OCI-LY7 (cell line): Measurements from ENCODE around the gene POU2AF3. TPM values are rescaled to one million over a fixed set of nuclear protein-coding genes. Genes with fewer than 3 reads are reported as not detected.

Experiments used
- BruUV-seq: library from RNA; stranded (reverse); fragments of 400-500 nt; replicated peaks from 2 replicates; lab custom pipeline; 2021; lab: Mats Ljungman, UMichigan
- CTCF ChIA-PET: fragments of 300-600 bp; sonication (Branson Sonifier 250); formaldehyde crosslinking; loops from one replicate; lab custom pipeline; 2022; ENCODE audit warnings: antibody characterized with exemption; ENCODE audit not compliant: unreplicated experiment; lab: Charles Lee
- POLR2A ChIA-PET: fragments of 300-600 bp; sonication (Branson Sonifier 250); formaldehyde crosslinking; loops from one replicate; lab custom pipeline; 2022; ENCODE audit warnings: antibody characterized with exemption; lab: Charles Lee
- DNase-seq: peaks from one replicate; pipeline ENCODE4 v3.0.0-alpha.2; 2015; ENCODE audit warnings: low spot score
- H2AFZ ChIP-seq: fragments of 200-600 bp; sonication (generic), shearing (Covaris generic); 2 replicates; pipeline ENCODE4 v1.6.1; 2014; ENCODE audit warnings: mild to moderate bottlenecking, antibody characterized with exemption, low read length, moderate library complexity
- H3K27ac ChIP-seq: fragments of 200-600 bp; sonication (generic); 2 replicates; pipeline ENCODE4 v1.5.1; 2014; ENCODE audit warnings: mixed run types, low read depth, mild to moderate bottlenecking, moderate library complexity, low read length, inconsistent platforms; ENCODE audit not compliant: poor library complexity, severe bottlenecking
- H3K36me3 ChIP-seq: fragments of 200-600 bp; sonication (generic); 2 replicates; pipeline ENCODE4 v1.6.1; 2014; ENCODE audit warnings: mild to moderate bottlenecking, antibody characterized with exemption, low read length, moderate library complexity, mixed read lengths; ENCODE audit not compliant: insufficient read depth
- H3K4me1 ChIP-seq: fragments of 200-600 bp; sonication (generic); 2 replicates; pipeline ENCODE4 v1.5.1; 2014; ENCODE audit warnings: mild to moderate bottlenecking, low read length; ENCODE audit not compliant: insufficient read depth, poor library complexity, severe bottlenecking
- H3K4me2 ChIP-seq: fragments of 200-600 bp; sonication (generic); 2 replicates; pipeline ENCODE4 v1.6.1; 2014; ENCODE audit warnings: mild to moderate bottlenecking, low read length
- H3K4me3 ChIP-seq: fragments of 200-600 bp; sonication (generic); 2 replicates; pipeline ENCODE4 v1.5.1; 2014; ENCODE audit warnings: mild to moderate bottlenecking, low read depth, low read length; ENCODE audit not compliant: poor library complexity, severe bottlenecking
- H3K79me2 ChIP-seq: fragments of 200-600 bp; sonication (generic); 2 replicates; pipeline ENCODE4 v1.6.1; 2016; ENCODE audit warnings: low read depth, mild to moderate bottlenecking, low read length, moderate library complexity, mixed read lengths; ENCODE audit not compliant: insufficient read depth
- H3K9me2 ChIP-seq: fragments of 200-600 bp; sonication (generic); 2 replicates; pipeline ENCODE4 v1.6.1; 2016; ENCODE audit warnings: mild to moderate bottlenecking, low read length, mixed read lengths; ENCODE audit not compliant: insufficient read depth
- H3K9me3 ChIP-seq: fragments of 200-600 bp; sonication (generic); 2 replicates; pipeline ENCODE4 v1.6.1; 2014; ENCODE audit warnings: mild to moderate bottlenecking, mixed run types, low read length, mixed read lengths
- H4K20me1 ChIP-seq: fragments of 200-600 bp; sonication (generic); 2 replicates; pipeline ENCODE4 v1.6.1; 2014; ENCODE audit warnings: mild to moderate bottlenecking, antibody characterized with exemption, low read length, moderate library complexity, mixed read lengths; ENCODE audit not compliant: insufficient read depth
- EZH2phosphoT487 ChIP-seq: fragments of 200-600 bp; sonication (generic); IDR thresholded peaks from 2 replicates; pipeline ENCODE4 v1.6.1; 2018; ENCODE audit warnings: low read depth, borderline replicate concordance, mild to moderate bottlenecking, mixed run types, antibody characterized with exemption, low read length, moderate library complexity, mixed read lengths
- intact Hi-C: fragments of 100-400 bp; cut with micrococcal nuclease; formaldehyde crosslinking; loops from one replicate; pipeline ENCODE4 v1.10.0; 2022; ENCODE audit not compliant: unreplicated experiment
- total RNA-seq, 2 experiments: library from RNA; depleted of rRNA in 1 of 2; stranded (reverse); fragments of >200 nt in 1 of 2; shearing (Covaris generic) in 1 of 2; gene quantifications; 2 replicates each; pipeline ENCODE4 v1.2.3, GENCODE V29; 2014 to 2022
- TF ChIP-seq, protein P1 (sequence below): fragments of 200-600 bp; sonication (generic); conservative IDR thresholded peaks from 2 replicates; pipeline ENCODE4 v1.5.1; 2014; ENCODE audit warnings: mild to moderate bottlenecking, antibody characterized with exemption, low read length, moderate library complexity, mixed read lengths

The POU2AF3 gene
- total RNA-seq, 2 experiments from 2014 or later, result not detected

DNA sequence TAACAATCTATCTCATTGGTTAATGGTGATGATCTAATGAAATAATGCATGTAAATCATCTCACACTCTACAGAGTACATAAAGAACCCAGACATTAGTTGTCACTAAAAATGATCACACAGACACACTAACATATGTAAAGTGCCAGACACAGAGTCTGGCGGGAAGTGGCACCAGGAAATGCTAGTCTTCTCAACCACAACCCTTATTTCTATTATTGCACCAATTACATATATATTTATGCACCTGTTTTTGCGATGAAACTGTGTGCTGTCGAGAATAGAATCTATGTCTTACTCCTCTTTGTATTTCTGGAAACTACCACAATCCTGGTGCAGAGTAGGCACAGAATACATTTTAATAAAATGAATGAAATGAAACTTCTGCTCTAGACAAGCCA, 25.9 kb upstream of the POU2AF3 start:
- no peaks in the 10 kb centered on the region for H3K79me2 ChIP-seq
- peaks cover 66% of the 10 kb centered on the region for H3K4me1 ChIP-seq
- no peaks in the 10 kb centered on the region for H3K9me2 ChIP-seq
- intact Hi-C loops, result loop anchor here (2.0 kb wide), 1 partner anchor 96 kb away; no protein-coding TSS in a partner anchor
- no peak for TF ChIP-seq EZH2phosphoT487
- TF ChIP-seq, protein P1, sequence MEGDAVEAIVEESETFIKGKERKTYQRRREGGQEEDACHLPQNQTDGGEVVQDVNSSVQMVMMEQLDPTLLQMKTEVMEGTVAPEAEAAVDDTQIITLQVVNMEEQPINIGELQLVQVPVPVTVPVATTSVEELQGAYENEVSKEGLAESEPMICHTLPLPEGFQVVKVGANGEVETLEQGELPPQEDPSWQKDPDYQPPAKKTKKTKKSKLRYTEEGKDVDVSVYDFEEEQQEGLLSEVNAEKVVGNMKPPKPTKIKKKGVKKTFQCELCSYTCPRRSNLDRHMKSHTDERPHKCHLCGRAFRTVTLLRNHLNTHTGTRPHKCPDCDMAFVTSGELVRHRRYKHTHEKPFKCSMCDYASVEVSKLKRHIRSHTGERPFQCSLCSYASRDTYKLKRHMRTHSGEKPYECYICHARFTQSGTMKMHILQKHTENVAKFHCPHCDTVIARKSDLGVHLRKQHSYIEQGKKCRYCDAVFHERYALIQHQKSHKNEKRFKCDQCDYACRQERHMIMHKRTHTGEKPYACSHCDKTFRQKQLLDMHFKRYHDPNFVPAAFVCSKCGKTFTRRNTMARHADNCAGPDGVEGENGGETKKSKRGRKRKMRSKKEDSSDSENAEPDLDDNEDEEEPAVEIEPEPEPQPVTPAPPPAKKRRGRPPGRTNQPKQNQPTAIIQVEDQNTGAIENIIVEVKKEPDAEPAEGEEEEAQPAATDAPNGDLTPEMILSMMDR, result no peak
- BruUV-seq, result no TSS peak
- no peaks in the 10 kb centered on the region for H3K36me3 ChIP-seq
- POLR2A ChIA-PET, result interaction anchor here (0.6 to 2.3 kb wide), 6 partner anchors 10 to 495 kb away, joined by 3 to 11 read pairs (median 4); no protein-coding TSS in a partner anchor
- H2AFZ ChIP-seq, result peak overlapping the region; percentile 67; the same call in 1 of the 2 replicates
- peak; percentile 71 for DNase-seq
- no peaks in the 10 kb centered on the region for H3K9me3 ChIP-seq
- H3K4me2 ChIP-seq, result peak overlapping the region; percentile 68
- peak overlapping the region; percentile 41 for H3K4me3 ChIP-seq
- CTCF ChIA-PET, result interaction anchor here (0.6 to 1.3 kb wide), 3 partner anchors 96 to 156 kb away, joined by 3 read pairs; no protein-coding TSS in a partner anchor
- H3K27ac ChIP-seq, result peak overlapping the region; percentile 90
- H4K20me1 ChIP-seq, result no peaks in the 10 kb centered on the region

DNA sequence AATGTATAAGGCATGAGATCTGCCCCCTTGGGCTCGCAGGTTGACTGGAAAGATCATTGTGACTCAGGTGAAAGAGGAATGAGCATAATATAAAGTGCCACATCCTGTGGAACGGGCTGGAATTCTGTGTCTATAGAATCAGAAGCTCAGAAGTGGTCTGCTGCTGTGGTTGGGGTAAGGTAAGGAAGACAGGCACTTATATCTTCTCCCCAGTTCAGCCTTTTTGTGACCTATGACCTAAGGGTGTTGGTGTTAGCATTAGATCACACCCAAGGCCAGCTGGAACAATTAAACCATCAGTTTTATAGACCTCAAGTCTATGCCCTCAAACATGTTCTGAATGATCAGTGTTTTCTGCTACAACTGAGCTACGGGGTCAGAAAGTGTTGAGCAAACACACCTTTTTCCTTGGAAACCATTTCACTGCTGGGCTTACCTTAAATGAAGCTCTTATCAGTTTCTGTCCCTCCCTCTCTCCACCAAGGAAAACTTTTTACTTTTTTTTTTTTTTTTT, 15.7 kb upstream of the POU2AF3 start:
- POLR2A ChIA-PET, result interaction anchor here (0.5 to 4.3 kb wide), 20 partner anchors 9 to 1283 kb away, joined by 3 to 33 read pairs (median 4); partner anchors contain the start of gene POU2AF1
- Histone ChIP-seq H3K4me2 (no peak overlapping the region), H3K4me1 (peaks cover 4% of the 10 kb centered on the region), H3K79me2 (no peaks in the 10 kb centered on the region), H4K20me1 (no peaks in the 10 kb centered on the region), H3K4me3 (no peak overlapping the region), H3K36me3 (no peaks in the 10 kb centered on the region), H2AFZ (no peak overlapping the region), H3K27ac (no peak overlapping the region), H3K9me3 (no peaks in the 10 kb centered on the region), H3K9me2 (no peaks in the 10 kb centered on the region)
- intact Hi-C loops, result loop anchor here (1.0 kb wide), 5 partner anchors 82 to 164 kb away; no protein-coding TSS in a partner anchor
- TF ChIP-seq EZH2phosphoT487, result no peak
- TF ChIP-seq, protein P1, result no peak
- CTCF ChIA-PET, result interaction anchor here (1.0 to 2.4 kb wide), 6 partner anchors 135 to 163 kb away, joined by 3 to 22 read pairs (median 4); no protein-coding TSS in a partner anchor
- DNase-seq, result no peak
- BruUV-seq, result no TSS peak
